Tibial nerve (tissue), 4 donors: ENCODE results near the gene NKX2-1. TPM values are rescaled to one million over a fixed set of nuclear protein-coding genes. Genes with fewer than 3 reads are reported as not detected.

Source experiments
- DNase-seq, 2 donors: peaks; one replicate each; pipeline ENCODE4 v3.0.0-alpha.2; 2019; ENCODE audit warnings: low spot score in 2 of 2
- H3K27ac ChIP-seq, 4 donors: fragments of 200-600 bp; sonication (generic) in 3 of 4; one replicate each; pipeline ENCODE4 v1.5.1; 2017 to 2019; ENCODE audit warnings: mild to moderate bottlenecking in 1 of 4
- H3K27me3 ChIP-seq, 2 donors: fragments of 200-600 bp; sonication (generic) in 1 of 2; one replicate each; pipeline versions ENCODE4 v1.5.1 to v1.6.0; 2017 to 2019
- H3K36me3 ChIP-seq, 3 donors: fragments of 200-600 bp; sonication (generic); one replicate each; pipeline ENCODE4 v1.5.1; 2018 to 2019
- H3K4me1 ChIP-seq, 4 donors: fragments of 200-600 bp; sonication (generic) in 3 of 4; one replicate each; pipeline ENCODE4 v1.5.1; 2017 to 2019
- H3K4me3 ChIP-seq, 4 donors: fragments of 200-600 bp; sonication (generic) in 3 of 4; one replicate each; pipeline ENCODE4 v1.5.1; 2017 to 2019; ENCODE audit warnings: mild to moderate bottlenecking in 1 of 4, moderate library complexity in 1 of 4
- H3K9me3 ChIP-seq, 4 donors: fragments of 200-600 bp; sonication (generic) in 3 of 4; one replicate each; pipeline ENCODE4 v1.5.1; 2017 to 2019
- CTCF ChIP-seq, 5 experiments: fragments of 200-600 bp in 3 of 5; fragments of 450-650 bp in 2 of 5; sonication (generic) in 3 of 5; IDR thresholded peaks; one replicate each; pipeline ENCODE4 v1.5.1; 2016 to 2019; ENCODE audit warnings: antibody characterized with exemption in 5 of 5, mild to moderate bottlenecking in 3 of 5, moderate library complexity in 2 of 5
- EP300 ChIP-seq, 2 donors: sonication (generic); formaldehyde crosslinking; IDR thresholded peaks; one replicate each; pipeline ENCODE4 v1.6.1; 2017; ENCODE audit warnings: antibody characterized with exemption in 2 of 2, mild to moderate bottlenecking in 1 of 2
- POLR2A ChIP-seq, 2 donors: fragments of 450-650 bp; IDR thresholded peaks; one replicate each; pipeline ENCODE4 v1.6.1; 2017; ENCODE audit warnings: antibody characterized with exemption in 2 of 2, mild to moderate bottlenecking in 2 of 2, moderate library complexity in 2 of 2
- WGBS, 2 donors: methylation state at CpG; one replicate each; pipeline ENCODE4 v1.1.5; 2018; 5-methylcytosine and 5-hydroxymethylcytosine counted together
- total RNA-seq, 4 donors: library from RNA; depleted of rRNA; stranded (reverse); fragments of >200 nt; gene quantifications; one replicate each; pipeline ENCODE4 v1.1.0, GENCODE V29; 2016

NKX2-1 gene
- total RNA-seq, 4 donors from 2014 or later, result not detected

GRCh38 chr14:36498938-36499337, 21.1 kb downstream of the NKX2-1 start:
- H3K27ac ChIP-seq, result no peak overlapping the region
- H3K9me3 ChIP-seq, result no peaks in the 10 kb centered on the region
- WGBS, 2 donors, result 0 to 11% methylated on average over 2 of the region's 2 CpGs
- H3K36me3 ChIP-seq, result no peaks in the 10 kb centered on the region
- no peak overlapping the region for H3K4me3 ChIP-seq
- DNase-seq, result no peak
- H3K4me1 ChIP-seq, result peaks cover 0 to 3% (median under 1%) of the 10 kb centered on the region in 4 donors
- no peak for TF ChIP-seq EP300 (IDR thresholded peaks at IDR 0.05)
- no peak for TF ChIP-seq CTCF (IDR thresholded peaks at IDR 0.05)
- H3K27me3 ChIP-seq, result peaks cover 0 to 100% of the 10 kb centered on the region in 2 donors

DNA sequence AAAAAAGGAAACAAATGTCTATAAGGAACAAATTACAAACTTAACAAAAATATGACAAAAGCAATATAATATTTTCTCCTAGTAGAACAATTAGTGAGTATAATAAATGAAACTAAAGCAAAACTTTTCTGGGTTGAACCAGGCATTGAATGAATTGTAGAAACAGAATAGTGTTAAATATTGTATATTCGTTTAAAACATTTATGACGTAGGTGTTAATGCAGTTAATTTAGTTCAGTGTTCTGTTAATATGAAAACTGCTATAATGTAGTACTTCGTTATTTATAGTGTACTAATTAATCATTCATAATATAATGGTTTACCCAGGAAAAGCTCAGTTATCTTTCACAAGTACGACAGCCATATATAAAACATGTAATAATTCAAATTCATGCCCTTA, 23.7 kb downstream of the NKX2-1 start:
- TF ChIP-seq CTCF (IDR thresholded peaks at IDR 0.05) (no peak), POLR2A (IDR thresholded peaks at IDR 0.05) (no peak), EP300 (IDR thresholded peaks at IDR 0.05) (no peak)
- Histone ChIP-seq H3K4me3 (no peak overlapping the region), H3K4me1 (no peaks in the 10 kb centered on the region), H3K9me3 (no peaks in the 10 kb centered on the region), H3K27ac (no peak overlapping the region), H3K36me3 (no peaks in the 10 kb centered on the region), H3K27me3 (peaks cover 0 to 98% of the 10 kb centered on the region in 2 donors)
- WGBS, 2 donors, result 72 to 81% methylated on average over 4 of the region's 4 CpGs
- DNase-seq, result no peak

DNA sequence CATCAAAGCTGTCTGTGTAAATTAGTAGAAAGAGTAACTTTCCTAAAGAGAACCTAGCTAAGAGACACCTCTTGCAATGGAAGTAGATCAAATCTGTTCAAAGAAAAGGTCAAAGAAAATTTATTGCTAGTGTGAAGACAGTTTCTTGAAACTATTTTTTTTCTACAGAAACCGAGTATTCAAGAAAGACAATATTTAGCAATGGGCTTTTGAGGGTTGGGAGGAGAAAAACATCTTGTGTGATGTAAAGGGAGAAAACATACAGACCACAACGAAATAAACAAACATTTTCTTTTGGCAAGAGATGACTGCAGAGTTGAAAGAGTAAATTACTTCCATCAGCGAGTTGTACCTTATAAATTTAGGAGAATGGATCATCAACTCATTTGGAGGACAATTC, 24.4 kb downstream of the NKX2-1 start:
- no peak for DNase-seq
- H3K36me3 ChIP-seq, result no peaks in the 10 kb centered on the region
- H3K4me1 ChIP-seq, result no peaks in the 10 kb centered on the region
- TF ChIP-seq CTCF (IDR thresholded peaks at IDR 0.05) (no peak), POLR2A (IDR thresholded peaks at IDR 0.05) (no peak), EP300 (IDR thresholded peaks at IDR 0.05) (no peak)
- peaks cover 0 to 98% of the 10 kb centered on the region in 2 donors for H3K27me3 ChIP-seq
- no peak overlapping the region for H3K4me3 ChIP-seq
- WGBS, 2 donors, result 2 to 10% methylated on average over 3 of the region's 3 CpGs
- no peak overlapping the region for H3K27ac ChIP-seq
- no peaks in the 10 kb centered on the region for H3K9me3 ChIP-seq

DNA sequence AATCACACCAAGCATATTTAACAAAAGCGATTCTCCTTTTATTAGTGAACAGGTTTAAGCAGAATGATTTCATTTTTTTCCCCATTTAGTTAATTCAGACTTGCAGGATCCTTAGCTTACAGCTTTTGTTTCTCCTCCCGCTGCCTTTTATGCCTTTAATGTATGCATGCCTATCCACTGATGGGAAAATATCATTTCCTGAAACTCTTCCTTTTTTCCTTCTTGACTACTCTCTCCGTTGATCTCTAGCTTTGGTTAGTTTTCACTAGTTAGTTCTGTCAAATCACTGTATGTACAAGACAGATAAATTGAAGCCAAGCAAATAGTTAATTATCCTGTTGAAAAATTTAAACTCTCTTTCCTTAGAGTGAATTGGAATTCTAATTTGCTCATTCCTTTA, 26.3 kb downstream of the NKX2-1 start:
- TF ChIP-seq POLR2A (IDR thresholded peaks at IDR 0.05) (no peak), EP300 (IDR thresholded peaks at IDR 0.05) (no peak), CTCF (IDR thresholded peaks at IDR 0.05) (no peak)
- H3K27ac ChIP-seq, result no peak overlapping the region
- H3K4me3 ChIP-seq, result no peak overlapping the region
- WGBS, 2 donors, result 20 to 26% methylated on average over 3 of the region's 3 CpGs
- no peak for DNase-seq
- H3K36me3 ChIP-seq, result no peaks in the 10 kb centered on the region
- peaks cover 0 to 96% of the 10 kb centered on the region in 2 donors for H3K27me3 ChIP-seq
- H3K9me3 ChIP-seq, result no peaks in the 10 kb centered on the region
- H3K4me1 ChIP-seq, result no peaks in the 10 kb centered on the region

DNA sequence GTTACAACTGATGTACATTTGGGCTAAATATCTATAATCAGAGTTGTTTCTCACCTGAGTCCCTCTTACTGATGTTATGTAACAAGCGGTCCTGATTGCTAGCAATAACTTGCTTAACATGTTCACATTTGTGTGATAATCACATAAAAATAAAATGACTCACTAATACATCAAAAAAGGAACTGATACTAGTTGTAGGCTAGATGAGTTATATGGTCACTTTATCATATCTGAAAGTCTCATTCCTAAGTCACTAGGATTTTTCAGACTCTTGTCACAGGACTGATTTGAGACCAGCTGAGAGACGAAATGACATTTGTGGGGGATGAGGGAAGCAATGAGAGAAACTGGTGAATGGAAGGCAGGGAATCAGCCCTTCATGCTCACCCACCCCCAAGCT, 34.3 kb downstream of the NKX2-1 start:
- H3K4me1 ChIP-seq, result no peaks in the 10 kb centered on the region
- no peak for TF ChIP-seq EP300 (IDR thresholded peaks at IDR 0.05)
- H3K27ac ChIP-seq, result no peak overlapping the region
- H3K9me3 ChIP-seq, result no peaks in the 10 kb centered on the region
- H3K4me3 ChIP-seq, result no peak overlapping the region
- 71 to 76% methylated on average over 2 of the region's 2 CpGs for WGBS, 2 donors
- H3K36me3 ChIP-seq, result no peaks in the 10 kb centered on the region
- DNase-seq, result no peak
- peaks cover 0 to 36% of the 10 kb centered on the region in 2 donors for H3K27me3 ChIP-seq

DNA sequence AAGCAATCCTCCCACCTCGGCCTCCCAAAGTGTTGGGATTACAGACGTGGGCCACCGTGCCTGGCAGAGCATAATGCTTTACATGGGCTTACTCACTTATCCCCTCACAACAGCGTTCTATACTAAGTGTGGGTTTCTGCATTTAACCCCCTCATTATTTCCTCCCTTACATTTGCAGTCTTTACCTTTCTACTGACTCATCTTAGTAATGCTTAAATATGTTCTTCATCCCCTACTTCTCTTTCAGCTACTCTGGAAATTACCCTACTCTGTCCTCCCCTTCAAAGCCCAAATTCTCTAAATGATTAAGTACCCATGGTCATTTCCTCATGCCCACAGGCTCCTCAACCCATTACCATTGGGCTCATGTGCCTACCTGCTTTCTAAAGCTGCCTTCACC, 40.7 kb downstream of the NKX2-1 start:
- TF ChIP-seq EP300 (IDR thresholded peaks at IDR 0.05), result no peak
- TF ChIP-seq POLR2A (IDR thresholded peaks at IDR 0.05), result no peak
- TF ChIP-seq CTCF (IDR thresholded peaks at IDR 0.05), result no peak
- DNase-seq, result no peak
- Histone ChIP-seq H3K4me1 (no peaks in the 10 kb centered on the region), H3K27me3 (no peaks in the 10 kb centered on the region), H3K36me3 (no peaks in the 10 kb centered on the region), H3K4me3 (no peak overlapping the region), H3K9me3 (no peaks in the 10 kb centered on the region), H3K27ac (no peak overlapping the region)
- WGBS, 2 donors, result 77 to 88% methylated on average over 4 of the region's 4 CpGs
